Activated naive CD8-positive, alpha-beta T cell treated with anti-CD3 and anti-CD28 coated beads for 36 hours (primary cell): ENCODE measurements around the gene YY1. TPM values are rescaled to one million over a fixed set of nuclear protein-coding genes. Genes with fewer than 3 reads are reported as not detected.
"Not testable (repeated sequence)": the region's sequence is repeated elsewhere in the genome, so short reads cannot be mapped to it uniquely, and the experiment has no call there.

Experiments
- DNase-seq: peaks from one replicate; pipeline ENCODE4 v3.0.0; 2021
- H3K27ac Mint-ChIP-seq: one replicate; pipeline ENCODE4 v1.8.0; 2022; ENCODE audit warnings: mild to moderate bottlenecking, moderate library complexity, mixed read lengths
- H3K27me3 Mint-ChIP-seq: one replicate; pipeline ENCODE4 v1.8.0; 2022; ENCODE audit warnings: mild to moderate bottlenecking, mixed read lengths
- H3K36me3 Mint-ChIP-seq: one replicate; pipeline ENCODE4 v1.8.0; 2021; ENCODE audit warnings: mild to moderate bottlenecking, mixed read lengths
- H3K4me1 Mint-ChIP-seq: one replicate; pipeline ENCODE4 v1.8.0; 2021; ENCODE audit warnings: mixed read lengths
- H3K4me3 Mint-ChIP-seq: one replicate; pipeline ENCODE4 v1.8.0; 2022; ENCODE audit warnings: mild to moderate bottlenecking, moderate library complexity, mixed read lengths
- H3K9me3 Mint-ChIP-seq: one replicate; pipeline ENCODE4 v1.8.0; 2022; ENCODE audit warnings: mixed read lengths
- total RNA-seq, 2 experiments: library from RNA; stranded (reverse); gene quantifications; one replicate each; pipeline ENCODE4 v1.2.3, GENCODE V29; 2021

The YY1 gene
- total RNA-seq, 2 experiments from 2014 or later: 109 to 119 TPM

DNA sequence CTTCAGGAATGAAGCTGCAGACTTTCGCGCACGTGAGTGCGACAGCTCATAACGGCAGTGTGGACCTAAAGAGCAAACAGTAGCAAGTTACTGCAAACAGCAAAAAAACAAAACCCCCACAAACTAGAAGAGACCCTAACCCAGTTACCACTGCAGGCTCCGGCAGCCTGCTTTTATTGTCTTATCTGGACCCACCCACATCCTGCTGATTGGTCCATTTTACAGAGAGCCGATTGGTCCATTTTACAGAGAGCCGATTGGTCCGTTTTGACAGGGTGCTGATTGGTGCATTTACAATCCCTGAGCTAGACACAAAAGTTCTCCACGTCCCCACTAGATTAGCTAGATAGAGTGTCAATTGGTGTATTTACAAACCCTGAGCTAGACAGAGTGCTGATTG is 31.4 kb upstream of the YY1 start:
- not testable (repeated sequence) for H3K27me3 Mint-ChIP-seq, H3K9me3 Mint-ChIP-seq, DNase-seq, H3K36me3 Mint-ChIP-seq, H3K27ac Mint-ChIP-seq, H3K4me1 Mint-ChIP-seq, H3K4me3 Mint-ChIP-seq

GRCh38 chr14:100208136-100208535 is 30.8 kb upstream of the YY1 start:
- not testable (repeated sequence) for DNase-seq, H3K27me3 Mint-ChIP-seq, H3K36me3 Mint-ChIP-seq, H3K4me1 Mint-ChIP-seq, H3K27ac Mint-ChIP-seq, H3K9me3 Mint-ChIP-seq, H3K4me3 Mint-ChIP-seq

GRCh38 chr14:100211366-100211765 is 27.6 kb upstream of the YY1 start:
- Mint-ChIP-seq H3K27ac (no peak overlapping the region), H3K27me3 (no peaks in the 10 kb centered on the region), H3K36me3 (peaks cover 3% of the 10 kb centered on the region), H3K9me3 (no peaks in the 10 kb centered on the region), H3K4me1 (peaks cover 26% of the 10 kb centered on the region), H3K4me3 (no peak overlapping the region)
- no peak for DNase-seq

DNA sequence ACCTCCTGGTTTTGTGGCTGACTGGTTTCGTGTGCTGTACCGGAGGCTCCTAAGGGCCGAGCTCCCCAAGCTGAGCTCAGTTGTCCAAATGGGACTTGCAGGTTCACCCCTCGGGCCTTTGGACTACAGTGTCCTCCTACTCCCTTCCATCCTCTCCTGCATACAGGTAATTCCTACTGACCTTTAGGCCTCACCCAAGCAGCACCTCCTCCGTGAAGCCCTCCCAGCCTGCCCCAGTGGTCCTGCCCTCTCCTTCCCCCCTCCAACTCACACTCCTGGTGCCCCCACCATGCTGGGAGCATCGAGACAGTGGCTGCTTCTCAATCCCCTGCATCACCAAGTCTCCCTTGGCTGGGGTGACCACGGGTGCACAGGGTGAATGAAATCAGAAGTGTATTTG is 27.1 kb upstream of the YY1 start:
- Mint-ChIP-seq H3K27ac (no peak overlapping the region), H3K9me3 (no peaks in the 10 kb centered on the region), H3K4me1 (peaks cover 26% of the 10 kb centered on the region), H3K4me3 (no peak overlapping the region), H3K27me3 (no peaks in the 10 kb centered on the region), H3K36me3 (peaks cover 3% of the 10 kb centered on the region)
- no peak for DNase-seq

- peaks cover 3% of the 10 kb centered on the region for H3K36me3 Mint-ChIP-seq
- no peak for DNase-seq
- H3K4me1 Mint-ChIP-seq: peaks cover 26% of the 10 kb centered on the region
- peak overlapping the region; percentile 85 for H3K4me3 Mint-ChIP-seq
- H3K27ac Mint-ChIP-seq: peak overlapping the region; percentile 92
- H3K9me3 Mint-ChIP-seq: no peaks in the 10 kb centered on the region
- no peaks in the 10 kb centered on the region for H3K27me3 Mint-ChIP-seq
These were observed 26.2 kb upstream of the YY1 start for GRCh38 chr14:100212476-100213333.

GRCh38 chr14:100213587-100213955 is 25.4 kb upstream of the YY1 start:
- Mint-ChIP-seq H3K4me1 (peaks cover 26% of the 10 kb centered on the region), H3K27ac (peak overlapping the region; percentile 92), H3K36me3 (peaks cover 3% of the 10 kb centered on the region), H3K9me3 (no peaks in the 10 kb centered on the region), H3K4me3 (peak overlapping the region; percentile 85), H3K27me3 (no peaks in the 10 kb centered on the region)
- DNase-seq: no peak

GRCh38 chr14:100213956-100214769 is 24.8 kb upstream of the YY1 start:
- no peaks in the 10 kb centered on the region for H3K27me3 Mint-ChIP-seq
- H3K27ac Mint-ChIP-seq: peak overlapping the region; percentile 92
- peaks cover 3% of the 10 kb centered on the region for H3K36me3 Mint-ChIP-seq
- H3K9me3 Mint-ChIP-seq: no peaks in the 10 kb centered on the region
- peak overlapping the region; percentile 85 for H3K4me3 Mint-ChIP-seq
- DNase-seq: peak; percentile 97
- peaks cover 26% of the 10 kb centered on the region for H3K4me1 Mint-ChIP-seq

DNA sequence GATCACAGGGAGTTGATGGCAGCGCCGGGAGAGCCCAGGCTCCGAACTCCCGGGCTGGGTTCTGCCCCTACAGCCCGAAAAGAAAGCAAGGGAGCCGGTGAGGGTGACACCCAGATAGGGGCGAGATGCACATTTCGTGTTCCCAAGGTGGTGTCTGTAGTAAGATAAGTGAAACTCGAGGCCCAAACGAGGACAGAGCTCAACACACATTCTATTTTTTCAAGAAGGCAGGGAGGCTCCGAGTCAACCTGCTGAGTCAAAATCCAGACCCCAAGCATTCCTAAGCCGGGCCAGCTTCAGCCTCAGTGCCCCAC is 24.2 kb upstream of the YY1 start:
- no peaks in the 10 kb centered on the region for H3K27me3 Mint-ChIP-seq
- H3K36me3 Mint-ChIP-seq: peaks cover 3% of the 10 kb centered on the region
- peak overlapping the region; percentile 85 for H3K4me3 Mint-ChIP-seq
- H3K9me3 Mint-ChIP-seq: no peaks in the 10 kb centered on the region
- peak overlapping the region; percentile 88 for H3K27ac Mint-ChIP-seq
- no peak for DNase-seq
- peaks cover 26% of the 10 kb centered on the region for H3K4me1 Mint-ChIP-seq

GRCh38 chr14:100215330-100215885 is 23.5 kb upstream of the YY1 start:
- H3K27ac Mint-ChIP-seq: no peak overlapping the region
- H3K9me3 Mint-ChIP-seq: no peaks in the 10 kb centered on the region
- peaks cover 3% of the 10 kb centered on the region for H3K36me3 Mint-ChIP-seq
- DNase-seq: no peak
- H3K27me3 Mint-ChIP-seq: no peaks in the 10 kb centered on the region
- no peak overlapping the region for H3K4me3 Mint-ChIP-seq
- H3K4me1 Mint-ChIP-seq: peaks cover 26% of the 10 kb centered on the region

DNA sequence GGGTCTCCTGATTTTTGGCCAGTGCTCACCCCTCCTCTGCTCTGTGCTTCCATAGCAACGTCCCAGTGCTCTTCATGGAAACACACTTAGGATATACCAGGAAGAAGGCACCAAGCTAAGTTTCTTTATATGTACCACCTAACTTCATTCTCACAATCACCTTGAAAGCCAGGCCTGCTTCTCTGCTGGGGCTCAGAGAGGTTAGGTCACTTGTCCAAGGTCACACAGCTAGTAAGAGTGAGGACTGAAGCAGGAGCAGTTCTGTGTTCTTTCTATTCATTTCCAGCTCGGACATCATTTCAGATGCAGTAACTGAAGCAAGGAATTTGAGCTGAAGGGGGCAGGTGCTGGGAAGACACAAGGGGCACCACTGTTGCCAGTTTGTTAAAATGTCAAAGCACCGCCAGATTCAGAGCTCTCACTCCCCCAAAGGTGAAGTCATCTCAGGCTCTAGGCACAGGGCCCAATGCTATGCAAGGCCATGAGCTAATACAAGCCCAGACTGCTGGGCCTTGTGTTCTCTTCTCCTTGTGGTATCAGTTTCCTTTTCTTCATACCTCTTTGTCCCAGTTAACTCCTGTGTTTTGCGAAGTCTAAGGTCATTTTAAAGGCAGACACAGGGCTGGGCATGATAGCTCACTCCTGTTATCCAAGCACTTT is 19.7 kb upstream of the YY1 start:
- H3K9me3 Mint-ChIP-seq: no peaks in the 10 kb centered on the region
- H3K36me3 Mint-ChIP-seq: peaks cover 3% of the 10 kb centered on the region
- H3K27ac Mint-ChIP-seq: no peak overlapping the region
- DNase-seq: no peak
- no peaks in the 10 kb centered on the region for H3K27me3 Mint-ChIP-seq
- H3K4me3 Mint-ChIP-seq: no peak overlapping the region
- H3K4me1 Mint-ChIP-seq: peaks cover 28% of the 10 kb centered on the region

GRCh38 chr14:100221533-100222223 is 17.3 kb upstream of the YY1 start:
- Mint-ChIP-seq H3K36me3 (peaks cover 2% of the 10 kb centered on the region), H3K27me3 (no peaks in the 10 kb centered on the region), H3K4me3 (no peak overlapping the region), H3K9me3 (no peaks in the 10 kb centered on the region), H3K27ac (no peak overlapping the region), H3K4me1 (peaks cover 21% of the 10 kb centered on the region)
- peak; percentile 71 for DNase-seq

DNA sequence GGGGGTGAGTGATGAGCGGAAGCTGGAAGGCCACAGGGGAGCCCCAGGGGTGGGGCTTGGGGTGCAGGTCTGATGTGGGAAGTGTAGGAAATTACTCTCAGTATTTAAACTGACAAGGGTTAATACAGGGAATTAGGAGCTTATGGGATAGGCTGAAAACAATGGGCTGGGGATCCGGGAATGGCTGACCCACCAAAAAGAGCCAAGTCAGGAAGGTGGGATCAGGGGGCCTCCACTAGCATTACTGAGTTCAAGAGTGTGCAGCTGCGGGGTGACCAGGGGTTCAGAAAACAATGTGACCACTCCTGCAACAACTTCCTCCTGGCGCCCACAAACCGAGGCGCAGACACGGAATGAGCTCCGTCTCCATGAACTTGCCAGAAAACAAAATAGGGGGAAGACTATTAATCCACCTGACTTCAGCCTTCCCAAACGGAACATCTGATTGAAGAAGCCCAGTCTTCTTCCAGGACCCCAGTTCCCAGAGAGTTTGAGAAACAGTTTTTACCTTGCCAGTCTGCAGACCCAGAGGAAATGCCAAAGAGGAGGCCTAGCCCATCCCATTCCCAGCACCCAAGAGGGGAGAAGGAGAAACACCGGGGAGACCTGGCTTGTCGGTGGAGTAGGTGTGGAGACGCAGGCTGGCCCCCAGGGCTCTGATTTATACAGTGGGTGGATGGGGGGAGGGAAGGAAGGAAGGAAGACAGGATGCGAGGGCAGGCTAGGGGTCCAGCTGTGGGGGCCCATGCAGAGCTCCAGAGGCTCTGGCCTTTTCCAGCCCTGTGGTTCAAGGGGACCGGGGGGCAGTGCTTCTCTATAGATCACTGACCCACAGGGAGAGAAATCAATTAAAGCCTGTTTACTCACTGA is 16.5 kb upstream of the YY1 start:
- Mint-ChIP-seq H3K27ac (no peak overlapping the region), H3K4me3 (no peak overlapping the region), H3K36me3 (peaks cover 2% of the 10 kb centered on the region), H3K4me1 (peaks cover 21% of the 10 kb centered on the region), H3K27me3 (no peaks in the 10 kb centered on the region), H3K9me3 (no peaks in the 10 kb centered on the region)
- no peak for DNase-seq

- no peak for DNase-seq
- Mint-ChIP-seq H3K4me3 (no peak overlapping the region), H3K9me3 (no peaks in the 10 kb centered on the region), H3K36me3 (peaks cover 2% of the 10 kb centered on the region), H3K4me1 (peaks cover 21% of the 10 kb centered on the region), H3K27me3 (no peaks in the 10 kb centered on the region), H3K27ac (no peak overlapping the region)
These were observed 15.4 kb upstream of the YY1 start for GRCh38 chr14:100223332-100224201.
